ENCODE data around the gene PLS1. TPM values are rescaled to one million over a fixed set of nuclear protein-coding genes. Genes with fewer than 3 reads are reported as not detected.

The PLS1 gene
- total and polyA plus RNA-seq, 2 experiments from 2014 or later = 3.4 to 5.0 TPM

GRCh38 chr3:142754494-142754893, 158.3 kb downstream of the PLS1 start:
- no peak for TF ChIP-seq CTCF (IDR thresholded peaks at IDR 0.05; ENCODE audit: low read depth, low read length)
- Histone ChIP-seq H3K9me3 (ENCODE audit: low read depth) (no peaks in the 10 kb centered on the region), H3K27ac (no peak overlapping the region), H3K36me3 (peaks cover 5% of the 10 kb centered on the region), H3K4me3 (no peak overlapping the region), H3K4me1 (ENCODE audit: low read depth) (peaks cover 4% of the 10 kb centered on the region), H3K27me3 (no peaks in the 10 kb centered on the region)
- no peak for DNase-seq (ENCODE audit: low read depth in 1 of 2, low spot score in 1 of 2)

Other genes with a start within 250 kb of the PLS1 start
- 9.8 and 32.8 TPM in 2 replicates for gene XRN1, start 148.4 kb upstream of the PLS1 start, total RNA-seq
- 8.0 and 13.4 TPM in 2 replicates for gene XRN1, start 148.4 kb upstream of the PLS1 start, polyA plus RNA-seq
- 11.2 and 15.7 TPM in 2 replicates for gene ATR, start 17.7 kb upstream of the PLS1 start, total RNA-seq
- 5.0 and 10.6 TPM in 2 replicates for gene ATR, start 17.7 kb upstream of the PLS1 start, polyA plus RNA-seq
- gene TRPC1, start 127.6 kb downstream of the PLS1 start, total RNA-seq = 40.3 and 64.9 TPM in 2 replicates
- gene TRPC1, start 127.6 kb downstream of the PLS1 start, polyA plus RNA-seq = 17.9 and 37.3 TPM in 2 replicates

Data from cardiac muscle cell (in vitro differentiated cells and primary cell).